Liver (tissue), 3 donors: Measurements from ENCODE around the gene ERMP1.

Source experiments
- FOXA1 ChIP-seq: IDR thresholded peaks from 2 replicates; pipeline ENCODE4 v1.6.1; 2016; ENCODE audit warnings: antibody characterized with exemption
- GABPA ChIP-seq, 2 donors: IDR thresholded peaks in 1 of 2; conservative IDR thresholded peaks in 1 of 2; 2 replicates each; pipeline ENCODE4 v1.6.1; 2016; ENCODE audit warnings: antibody characterized with exemption in 2 of 2, mild to moderate bottlenecking in 1 of 2, moderate library complexity in 1 of 2
- RXRA ChIP-seq, 2 donors: IDR thresholded peaks; 2 replicates each; pipeline ENCODE4 v1.6.1; 2017 to 2018; ENCODE audit warnings: antibody characterized with exemption in 2 of 2, mild to moderate bottlenecking in 1 of 2
- TF ChIP-seq, protein P1 (sequence below): fragments of 150-350 bp; IDR thresholded peaks from 2 replicates; pipeline ENCODE4 v1.5.1; 2017; ENCODE audit warnings: improper control_type of control experiment, low read depth, low read length; ENCODE audit not compliant: missing input control
- donor health status: healthy.
- donor health status: healthy.

DNA sequence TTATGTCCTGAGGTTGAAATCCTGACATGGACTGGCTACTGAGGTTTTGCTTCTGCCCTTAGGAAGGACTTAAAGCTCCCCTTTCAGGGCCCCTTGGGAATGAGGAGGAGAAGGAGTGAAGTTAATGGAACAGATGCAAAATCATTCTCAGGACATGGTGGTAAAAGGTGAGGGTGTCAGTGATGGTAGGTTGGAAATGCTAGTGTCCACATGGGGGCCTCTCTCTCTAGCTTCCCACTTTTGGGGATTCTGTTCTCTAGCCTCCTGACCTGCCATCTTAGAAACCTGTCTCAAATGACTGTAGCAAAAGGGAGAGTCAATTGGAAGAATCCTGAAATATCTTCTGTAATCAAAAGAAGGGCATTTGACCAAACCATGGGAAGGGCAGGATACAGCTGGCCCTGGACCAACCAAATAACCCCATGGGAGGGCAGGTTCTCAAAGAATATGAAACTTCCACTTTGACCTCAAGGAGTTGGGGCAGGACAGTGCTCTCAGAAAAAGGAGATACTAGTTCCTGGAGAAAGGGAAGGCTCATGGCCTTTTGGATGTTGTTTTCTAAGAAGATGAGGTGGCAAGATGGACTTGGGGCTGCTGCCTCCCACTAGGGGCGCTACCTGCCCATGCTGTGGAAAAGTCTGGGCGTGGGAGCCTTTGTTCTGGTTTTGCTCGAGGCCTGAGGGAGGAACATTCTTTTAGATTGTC is 36.5 kb upstream of the ERMP1 start:
- TF ChIP-seq GABPA (IDR thresholded peaks at IDR 0.05 in 1 of 2, conservative IDR thresholded peaks at IDR 0.05 in 1 of 2) (no peak), FOXA1 (no peak), RXRA (IDR thresholded peaks at IDR 0.05) (no peak)
- TF ChIP-seq, protein P1, sequence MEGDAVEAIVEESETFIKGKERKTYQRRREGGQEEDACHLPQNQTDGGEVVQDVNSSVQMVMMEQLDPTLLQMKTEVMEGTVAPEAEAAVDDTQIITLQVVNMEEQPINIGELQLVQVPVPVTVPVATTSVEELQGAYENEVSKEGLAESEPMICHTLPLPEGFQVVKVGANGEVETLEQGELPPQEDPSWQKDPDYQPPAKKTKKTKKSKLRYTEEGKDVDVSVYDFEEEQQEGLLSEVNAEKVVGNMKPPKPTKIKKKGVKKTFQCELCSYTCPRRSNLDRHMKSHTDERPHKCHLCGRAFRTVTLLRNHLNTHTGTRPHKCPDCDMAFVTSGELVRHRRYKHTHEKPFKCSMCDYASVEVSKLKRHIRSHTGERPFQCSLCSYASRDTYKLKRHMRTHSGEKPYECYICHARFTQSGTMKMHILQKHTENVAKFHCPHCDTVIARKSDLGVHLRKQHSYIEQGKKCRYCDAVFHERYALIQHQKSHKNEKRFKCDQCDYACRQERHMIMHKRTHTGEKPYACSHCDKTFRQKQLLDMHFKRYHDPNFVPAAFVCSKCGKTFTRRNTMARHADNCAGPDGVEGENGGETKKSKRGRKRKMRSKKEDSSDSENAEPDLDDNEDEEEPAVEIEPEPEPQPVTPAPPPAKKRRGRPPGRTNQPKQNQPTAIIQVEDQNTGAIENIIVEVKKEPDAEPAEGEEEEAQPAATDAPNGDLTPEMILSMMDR = no peak
